Measurements from ENCODE around the gene LAMA3.

LAMA3 gene

DNA sequence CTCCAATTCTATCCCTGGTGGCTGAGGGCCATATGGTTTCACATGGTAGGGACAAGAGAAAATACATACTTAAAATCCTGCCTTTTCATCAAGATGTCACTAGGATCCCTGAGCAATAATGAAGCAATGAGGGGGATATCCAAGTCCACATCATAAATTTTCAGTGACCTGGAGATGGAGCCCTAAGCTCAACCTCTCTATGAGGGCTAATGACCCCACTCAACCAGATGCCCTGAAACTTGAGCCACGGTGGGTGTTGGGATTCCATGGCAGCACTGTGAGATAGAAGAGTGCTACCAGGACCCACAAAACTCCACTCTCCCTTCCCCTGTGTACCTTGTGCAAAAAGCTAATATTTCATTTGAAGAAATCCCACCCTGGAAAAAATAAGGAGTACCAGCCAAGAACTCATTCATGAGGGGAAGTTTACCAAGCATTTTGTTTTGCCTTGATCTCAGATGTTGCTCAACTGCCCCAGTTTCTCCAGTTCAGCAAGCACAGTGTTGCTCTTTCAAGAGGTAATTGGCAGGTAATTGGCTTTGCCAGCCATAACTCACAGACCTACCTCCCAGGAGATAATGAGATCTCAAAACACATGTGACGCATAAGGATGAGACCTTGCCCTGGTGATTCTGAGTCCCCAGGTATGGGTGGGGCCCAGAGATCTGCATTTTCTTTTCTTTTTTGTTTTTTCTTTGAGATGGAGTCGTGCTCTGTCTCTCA is 274.4 kb downstream of the LAMA3 start:
- no peaks in the 10 kb centered on the region for H3K4me1 ChIP-seq (ENCODE audit: control insufficient read depth, low read depth, low read length)
- H3K27ac ChIP-seq (ENCODE audit: low read length) = no peak overlapping the region
- H3K4me3 ChIP-seq (ENCODE audit: low read length) = no peak overlapping the region
- H3K27me3 ChIP-seq (ENCODE audit: control insufficient read depth, insufficient read depth, low read length) = no peaks in the 10 kb centered on the region
- H3K36me3 ChIP-seq (ENCODE audit: control insufficient read depth, low read depth, low read length) = no peaks in the 10 kb centered on the region
- no peak overlapping the region for H3K9ac ChIP-seq (ENCODE audit: low read length)
- H3K9me3 ChIP-seq (ENCODE audit: control insufficient read depth, low read depth, low read length) = no peaks in the 10 kb centered on the region

DNA sequence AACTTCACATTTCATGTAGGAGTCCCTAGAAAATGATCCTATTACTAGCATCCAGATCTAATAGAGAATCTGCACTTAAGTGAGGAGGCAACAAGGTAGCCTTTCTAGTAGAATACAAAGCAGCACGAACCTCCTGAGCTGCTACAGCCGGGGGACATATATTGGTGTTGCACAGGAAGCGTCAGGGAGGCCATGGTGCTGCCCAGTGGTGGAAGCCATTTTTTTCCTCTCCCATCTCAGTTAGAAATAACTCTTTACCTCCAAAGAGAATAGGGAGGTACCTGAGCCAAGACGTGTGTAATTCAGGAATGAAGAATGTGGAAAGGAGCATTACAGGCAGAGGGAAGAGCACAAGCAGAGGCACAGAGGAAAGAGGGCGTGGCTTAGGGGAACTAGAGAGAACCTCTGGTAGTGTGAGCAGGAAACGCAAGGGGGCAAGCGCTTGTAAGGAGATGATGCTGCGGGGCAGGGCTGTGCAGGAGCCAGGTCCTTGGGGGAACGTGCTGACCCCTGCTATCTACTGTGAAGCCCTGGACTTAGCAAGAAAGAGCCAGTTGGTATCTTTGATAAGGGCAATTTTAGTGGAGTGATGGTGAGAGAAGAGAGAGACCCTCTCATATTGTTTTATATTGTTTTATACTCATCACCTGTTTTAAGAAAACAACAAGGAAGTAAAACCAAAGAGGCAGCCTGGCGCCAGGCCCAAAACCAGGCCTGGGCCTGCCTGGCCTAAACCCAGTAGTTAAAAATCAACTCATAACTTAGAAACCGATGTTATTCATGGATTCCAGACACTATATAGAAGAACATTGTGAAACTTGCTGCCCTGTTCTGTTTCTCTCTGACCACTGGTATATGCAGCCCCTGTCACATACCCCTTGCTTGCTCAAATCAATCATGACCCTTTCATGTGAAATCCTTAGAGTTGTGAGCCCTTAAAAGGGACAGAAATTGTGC is 275.3 kb downstream of the LAMA3 start:
- no peak overlapping the region for H3K27ac ChIP-seq (ENCODE audit: low read length)

DNA sequence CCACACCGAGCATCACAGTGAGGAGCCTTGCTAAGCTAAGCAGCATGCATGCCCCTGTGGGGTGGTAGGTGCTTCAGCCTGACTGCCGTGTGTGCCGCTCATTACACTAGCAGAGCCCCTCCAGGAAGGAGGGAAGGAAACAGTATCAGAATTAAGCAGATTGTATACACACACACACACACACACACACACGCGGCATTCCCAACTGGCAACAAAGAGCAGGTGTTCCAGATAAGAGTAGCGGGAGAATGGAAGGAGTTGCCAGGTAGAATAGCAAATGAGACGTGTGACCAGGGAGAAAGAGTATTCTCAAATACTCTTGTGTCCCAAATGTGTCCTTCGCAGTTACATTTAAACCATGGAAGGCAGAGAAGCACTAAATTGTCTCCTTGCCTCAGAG is 277.7 kb downstream of the LAMA3 start:
- Histone ChIP-seq H3K36me3 (ENCODE audit: control insufficient read depth, low read depth, low read length) (no peaks in the 10 kb centered on the region), H3K4me1 (ENCODE audit: control insufficient read depth, low read depth, low read length) (peaks cover 5% of the 10 kb centered on the region), H3K9ac (ENCODE audit: low read length) (no peak overlapping the region), H3K9me3 (ENCODE audit: control insufficient read depth, low read depth, low read length) (no peaks in the 10 kb centered on the region), H3K27ac (ENCODE audit: low read length) (no peak overlapping the region), H3K4me3 (ENCODE audit: low read length) (no peak overlapping the region), H3K27me3 (ENCODE audit: control insufficient read depth, insufficient read depth, low read length) (no peaks in the 10 kb centered on the region)

More for the DNA sequence above, 275.3 kb downstream of the LAMA3 start:
- H3K9me3 ChIP-seq (ENCODE audit: control insufficient read depth, low read depth, low read length) = no peaks in the 10 kb centered on the region
- peaks cover 5% of the 10 kb centered on the region for H3K4me1 ChIP-seq (ENCODE audit: control insufficient read depth, low read depth, low read length)
- no peak overlapping the region for H3K9ac ChIP-seq (ENCODE audit: low read length)
- H3K36me3 ChIP-seq (ENCODE audit: control insufficient read depth, low read depth, low read length) = no peaks in the 10 kb centered on the region
- no peak overlapping the region for H3K4me3 ChIP-seq (ENCODE audit: low read length)
- no peaks in the 10 kb centered on the region for H3K27me3 ChIP-seq (ENCODE audit: control insufficient read depth, insufficient read depth, low read length)

DNA sequence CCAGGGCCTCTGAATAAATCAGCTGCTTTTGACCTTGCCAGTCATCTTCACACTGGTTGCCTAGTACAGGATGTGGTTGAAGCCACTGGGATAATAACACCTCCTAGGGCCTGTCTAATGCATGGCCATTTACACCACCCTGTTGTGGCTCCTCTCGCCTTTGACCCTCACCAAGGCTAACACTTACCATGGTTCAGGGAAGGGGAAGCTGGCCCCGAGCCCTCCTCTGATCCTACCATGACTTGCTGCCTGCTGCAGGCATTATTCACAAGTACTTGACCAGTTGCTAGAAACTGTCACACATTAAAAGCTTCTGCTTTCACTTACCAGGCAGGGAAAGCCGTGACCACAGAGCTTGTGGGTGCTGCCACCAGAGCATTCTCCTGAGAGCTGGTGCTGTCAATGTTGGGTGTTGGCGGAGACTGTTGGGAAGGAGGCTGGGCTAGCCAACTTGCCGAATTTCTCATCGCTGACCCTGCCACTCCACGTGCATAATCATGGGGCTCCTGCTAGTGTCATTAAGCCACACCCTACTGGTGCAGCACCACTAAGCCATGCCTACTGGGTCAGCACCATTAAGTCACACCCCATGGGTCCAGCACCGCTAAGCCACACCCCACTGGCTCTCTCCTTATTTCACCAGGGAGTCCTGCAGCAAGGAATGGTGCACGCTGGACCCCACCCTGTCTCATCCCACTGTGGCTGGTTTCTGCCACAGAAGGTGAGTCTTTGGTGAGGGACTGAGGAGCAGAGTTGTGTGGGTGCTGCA is 278.3 kb downstream of the LAMA3 start:
- Histone ChIP-seq H3K9me3 (ENCODE audit: control insufficient read depth, low read depth, low read length) (no peaks in the 10 kb centered on the region), H3K36me3 (ENCODE audit: control insufficient read depth, low read depth, low read length) (no peaks in the 10 kb centered on the region), H3K27me3 (ENCODE audit: control insufficient read depth, insufficient read depth, low read length) (no peaks in the 10 kb centered on the region), H3K27ac (ENCODE audit: low read length) (no peak overlapping the region), H3K9ac (ENCODE audit: low read length) (no peak overlapping the region), H3K4me3 (ENCODE audit: low read length) (no peak overlapping the region), H3K4me1 (ENCODE audit: control insufficient read depth, low read depth, low read length) (peaks cover 5% of the 10 kb centered on the region)

GRCh38 chr18:23968638-23969604 is 279.7 kb downstream of the LAMA3 start:
- Histone ChIP-seq H3K4me1 (ENCODE audit: control insufficient read depth, low read depth, low read length) (peaks cover 5% of the 10 kb centered on the region), H3K4me3 (ENCODE audit: low read length) (no peak overlapping the region), H3K9ac (ENCODE audit: low read length) (no peak overlapping the region), H3K36me3 (ENCODE audit: control insufficient read depth, low read depth, low read length) (no peaks in the 10 kb centered on the region), H3K27me3 (ENCODE audit: control insufficient read depth, insufficient read depth, low read length) (no peaks in the 10 kb centered on the region), H3K27ac (ENCODE audit: low read length) (no peak overlapping the region), H3K9me3 (ENCODE audit: control insufficient read depth, low read depth, low read length) (no peaks in the 10 kb centered on the region)

GRCh38 chr18:23969664-23970063 is 280.4 kb downstream of the LAMA3 start:
- Histone ChIP-seq H3K4me3 (ENCODE audit: low read length) (no peak overlapping the region), H3K9me3 (ENCODE audit: control insufficient read depth, low read depth, low read length) (no peaks in the 10 kb centered on the region), H3K4me1 (ENCODE audit: control insufficient read depth, low read depth, low read length) (peaks cover 5% of the 10 kb centered on the region), H3K9ac (ENCODE audit: low read length) (no peak overlapping the region), H3K27ac (ENCODE audit: low read length) (no peak overlapping the region), H3K27me3 (ENCODE audit: control insufficient read depth, insufficient read depth, low read length) (no peaks in the 10 kb centered on the region), H3K36me3 (ENCODE audit: control insufficient read depth, low read depth, low read length) (no peaks in the 10 kb centered on the region)

- Histone ChIP-seq H3K4me3 (ENCODE audit: low read length) (no peak overlapping the region), H3K27ac (ENCODE audit: low read length) (no peak overlapping the region), H3K9ac (ENCODE audit: low read length) (no peak overlapping the region), H3K36me3 (ENCODE audit: control insufficient read depth, low read depth, low read length) (no peaks in the 10 kb centered on the region), H3K27me3 (ENCODE audit: control insufficient read depth, insufficient read depth, low read length) (no peaks in the 10 kb centered on the region), H3K4me1 (ENCODE audit: control insufficient read depth, low read depth, low read length) (peaks cover 5% of the 10 kb centered on the region), H3K9me3 (ENCODE audit: control insufficient read depth, low read depth, low read length) (no peaks in the 10 kb centered on the region)
Observed at GRCh38 chr18:23970161-23971096, 281.2 kb downstream of the LAMA3 start.

- Histone ChIP-seq H3K9me3 (ENCODE audit: control insufficient read depth, low read depth, low read length) (no peaks in the 10 kb centered on the region), H3K4me3 (ENCODE audit: low read length) (no peak overlapping the region), H3K27ac (ENCODE audit: low read length) (no peak overlapping the region), H3K4me1 (ENCODE audit: control insufficient read depth, low read depth, low read length) (peaks cover 5% of the 10 kb centered on the region), H3K9ac (ENCODE audit: low read length) (no peak overlapping the region), H3K36me3 (ENCODE audit: control insufficient read depth, low read depth, low read length) (no peaks in the 10 kb centered on the region), H3K27me3 (ENCODE audit: control insufficient read depth, insufficient read depth, low read length) (no peaks in the 10 kb centered on the region)
Observed at GRCh38 chr18:23971097-23971440, 281.8 kb downstream of the LAMA3 start.

DNA sequence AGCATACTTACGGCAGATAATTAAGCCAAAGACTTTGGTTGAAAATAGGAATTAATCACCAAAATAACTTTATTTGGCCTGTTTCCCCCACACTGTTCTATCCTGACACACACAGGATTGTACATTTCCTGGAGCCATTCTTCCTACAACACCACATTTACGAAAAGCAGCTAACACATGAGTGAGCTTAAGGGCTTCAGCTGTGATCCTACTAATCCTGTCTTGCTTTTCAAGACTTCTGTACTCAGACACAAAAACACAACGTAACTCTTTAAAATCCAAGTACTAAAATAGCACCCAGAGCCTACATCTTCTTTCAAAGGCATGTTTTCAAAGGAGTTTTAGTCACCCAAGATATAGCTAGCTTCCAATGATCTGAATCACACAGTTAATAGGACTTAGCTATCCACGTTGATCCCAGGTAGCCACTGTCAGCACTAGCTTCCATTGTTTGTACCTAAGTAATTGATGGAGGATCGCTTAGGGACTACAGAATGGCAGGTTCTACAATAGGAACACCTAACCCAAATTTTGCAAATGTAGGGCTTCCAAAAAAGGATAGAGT is 282.5 kb downstream of the LAMA3 start:
- H3K4me1 ChIP-seq (ENCODE audit: control insufficient read depth, low read depth, low read length) = peaks cover 5% of the 10 kb centered on the region
- H3K4me3 ChIP-seq (ENCODE audit: low read length) = no peak overlapping the region
- no peaks in the 10 kb centered on the region for H3K9me3 ChIP-seq (ENCODE audit: control insufficient read depth, low read depth, low read length)
- no peak overlapping the region for H3K27ac ChIP-seq (ENCODE audit: low read length)
- no peaks in the 10 kb centered on the region for H3K36me3 ChIP-seq (ENCODE audit: control insufficient read depth, low read depth, low read length)
- no peaks in the 10 kb centered on the region for H3K27me3 ChIP-seq (ENCODE audit: control insufficient read depth, insufficient read depth, low read length)
- H3K9ac ChIP-seq (ENCODE audit: low read length) = no peak overlapping the region

GRCh38 chr18:23972453-23972852 is 283.2 kb downstream of the LAMA3 start:
- Histone ChIP-seq H3K4me1 (ENCODE audit: control insufficient read depth, low read depth, low read length) (peaks cover 5% of the 10 kb centered on the region), H3K27me3 (ENCODE audit: control insufficient read depth, insufficient read depth, low read length) (no peaks in the 10 kb centered on the region), H3K36me3 (ENCODE audit: control insufficient read depth, low read depth, low read length) (no peaks in the 10 kb centered on the region), H3K9ac (ENCODE audit: low read length) (no peak overlapping the region), H3K9me3 (ENCODE audit: control insufficient read depth, low read depth, low read length) (no peaks in the 10 kb centered on the region), H3K4me3 (ENCODE audit: low read length) (no peak overlapping the region), H3K27ac (ENCODE audit: low read length) (no peak overlapping the region)
